ENCODE measurements around the gene FOXP1. TPM values are rescaled to one million over a fixed set of nuclear protein-coding genes. Genes with fewer than 3 reads are reported as not detected.

FOXP1 gene
- total and polyA plus RNA-seq, 2 donors (not counting 1 experiment from before 2014, with no cell fraction given) = 70.3 to 101 TPM

DNA sequence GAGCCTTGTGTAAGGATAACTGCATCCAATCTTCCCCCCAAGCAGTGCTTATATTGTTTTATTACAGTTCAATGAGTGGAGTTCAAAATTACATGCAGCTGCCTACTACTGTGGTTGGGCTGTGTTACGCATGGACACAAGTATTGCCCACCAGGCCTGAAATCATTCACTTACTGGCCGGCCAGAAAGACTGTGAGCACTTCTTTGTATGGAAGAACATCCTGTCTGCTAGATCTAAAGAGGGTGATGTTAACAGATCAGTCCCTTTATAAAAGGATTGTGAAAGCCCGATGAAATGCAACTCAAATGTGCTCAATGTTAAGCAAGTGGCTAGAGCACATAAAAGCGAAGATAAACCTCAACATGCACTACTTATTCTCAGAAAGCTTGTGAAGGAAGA is 132.5 kb downstream of the FOXP1 start:
- Histone ChIP-seq H4K20me1 (ENCODE audit: control insufficient read depth, extremely low read depth, insufficient read depth, low read length) (no peaks in the 10 kb centered on the region), H3K9me3 (ENCODE audit: control insufficient read depth, insufficient read depth, low read depth, low read length) (no peaks in the 10 kb centered on the region), H3K79me2 (ENCODE audit: control insufficient read depth, insufficient read depth, low read length) (no peaks in the 10 kb centered on the region)

DNA sequence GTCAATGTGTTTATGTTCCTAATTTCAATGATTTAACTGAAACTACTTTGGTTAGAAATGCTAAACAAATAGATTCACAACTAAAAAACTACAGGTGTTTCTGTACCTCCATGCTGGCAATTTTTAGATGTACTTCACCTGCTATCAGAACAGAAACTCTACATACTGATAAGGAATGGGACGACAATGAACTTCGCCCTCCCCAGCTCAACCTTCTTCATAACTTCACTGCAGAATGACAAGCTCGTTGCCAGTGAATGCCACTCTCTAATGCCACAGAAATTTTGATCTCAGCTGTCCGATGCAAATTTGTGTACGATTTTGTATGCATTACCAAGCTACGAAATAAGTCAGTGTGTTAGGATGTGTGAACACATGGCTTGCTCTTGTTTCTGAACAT is 133.4 kb downstream of the FOXP1 start:
- Histone ChIP-seq H4K20me1 (ENCODE audit: control insufficient read depth, extremely low read depth, insufficient read depth, low read length) (no peaks in the 10 kb centered on the region), H3K4me1 (ENCODE audit: control insufficient read depth, extremely low read depth, insufficient read depth, low read length) (no peaks in the 10 kb centered on the region)

More for the DNA sequence above, 132.5 kb downstream of the FOXP1 start:
- peak in 1 of 2 donors; percentile 32 for DNase-seq (ENCODE audit: low read depth in 2 of 2)
- Histone ChIP-seq H3K4me1 (ENCODE audit: control insufficient read depth, extremely low read depth, insufficient read depth, low read length) (no peaks in the 10 kb centered on the region), H3K9ac (ENCODE audit: insufficient read depth, low read length) (no peak overlapping the region), H3K4me2 (ENCODE audit: extremely low read depth, insufficient read depth, low read length) (no peak overlapping the region), H3K27ac (ENCODE audit: insufficient read depth, low read length) (no peak overlapping the region), H3K36me3 (ENCODE audit: control insufficient read depth, insufficient read depth, low read length) (no peaks in the 10 kb centered on the region), H3K27me3 (ENCODE audit: control insufficient read depth, insufficient read depth, low read length) (no peaks in the 10 kb centered on the region), H3K4me3 (replicated peaks in 1 of 4; ENCODE audit: control extremely low read depth in 1 of 4, insufficient read depth in 1 of 4, low read depth in 3 of 4, low read length in 4 of 4) (no peak overlapping the region), H2AFZ (ENCODE audit: low read length) (no peak overlapping the region)
- TF ChIP-seq CTCF (conservative IDR thresholded peaks at IDR 0.05 in 1 of 2, IDR thresholded peaks at IDR 0.05 in 1 of 2; ENCODE audit: low read depth in 1 of 2, low read length in 2 of 2) = no peak
- no peak for TF ChIP-seq EZH2 (IDR thresholded peaks at IDR 0.05; ENCODE audit: low read length, missing control alignments)

GRCh38 chr3:71447803-71448202 is 135.7 kb downstream of the FOXP1 start:
- no peaks in the 10 kb centered on the region for H3K79me2 ChIP-seq (ENCODE audit: control insufficient read depth, insufficient read depth, low read length)
- H3K4me2 ChIP-seq (ENCODE audit: extremely low read depth, insufficient read depth, low read length) = no peak overlapping the region
- H4K20me1 ChIP-seq (ENCODE audit: control insufficient read depth, extremely low read depth, insufficient read depth, low read length) = no peaks in the 10 kb centered on the region
- no peaks in the 10 kb centered on the region for H3K36me3 ChIP-seq (ENCODE audit: control insufficient read depth, insufficient read depth, low read length)
- H2AFZ ChIP-seq (ENCODE audit: low read length) = no peak overlapping the region
- H3K9ac ChIP-seq (ENCODE audit: insufficient read depth, low read length) = no peak overlapping the region
- H3K9me3 ChIP-seq (ENCODE audit: control insufficient read depth, insufficient read depth, low read depth, low read length) = no peaks in the 10 kb centered on the region
- peaks cover 7% of the 10 kb centered on the region for H3K4me1 ChIP-seq (ENCODE audit: control insufficient read depth, extremely low read depth, insufficient read depth, low read length)
- no peaks in the 10 kb centered on the region for H3K27me3 ChIP-seq (ENCODE audit: control insufficient read depth, insufficient read depth, low read length)
- peak in 1 of 2 donors; percentile 62 for DNase-seq (ENCODE audit: low read depth in 2 of 2)
- TF ChIP-seq CTCF (conservative IDR thresholded peaks at IDR 0.05 in 1 of 2, IDR thresholded peaks at IDR 0.05 in 1 of 2; ENCODE audit: low read depth in 1 of 2, low read length in 2 of 2) (no peak), EZH2 (IDR thresholded peaks at IDR 0.05; ENCODE audit: low read length, missing control alignments) (no peak)
- no peak overlapping the region for H3K27ac ChIP-seq (ENCODE audit: insufficient read depth, low read length)
- H3K4me3 ChIP-seq (replicated peaks in 1 of 4; ENCODE audit: control extremely low read depth in 1 of 4, insufficient read depth in 1 of 4, low read depth in 3 of 4, low read length in 4 of 4) = no peak overlapping the region

More for the DNA sequence above, 133.4 kb downstream of the FOXP1 start:
- no peak for DNase-seq (ENCODE audit: low read depth in 2 of 2)
- Histone ChIP-seq H3K27me3 (ENCODE audit: control insufficient read depth, insufficient read depth, low read length) (no peaks in the 10 kb centered on the region), H3K27ac (ENCODE audit: insufficient read depth, low read length) (no peak overlapping the region), H3K79me2 (ENCODE audit: control insufficient read depth, insufficient read depth, low read length) (no peaks in the 10 kb centered on the region), H3K4me3 (replicated peaks in 1 of 4; ENCODE audit: control extremely low read depth in 1 of 4, insufficient read depth in 1 of 4, low read depth in 3 of 4, low read length in 4 of 4) (no peak overlapping the region), H3K9ac (ENCODE audit: insufficient read depth, low read length) (no peak overlapping the region), H3K36me3 (ENCODE audit: control insufficient read depth, insufficient read depth, low read length) (no peaks in the 10 kb centered on the region), H2AFZ (ENCODE audit: low read length) (no peak overlapping the region), H3K9me3 (ENCODE audit: control insufficient read depth, insufficient read depth, low read depth, low read length) (no peaks in the 10 kb centered on the region), H3K4me2 (ENCODE audit: extremely low read depth, insufficient read depth, low read length) (no peak overlapping the region)
- no peak for TF ChIP-seq EZH2 (IDR thresholded peaks at IDR 0.05; ENCODE audit: low read length, missing control alignments)
- TF ChIP-seq CTCF (conservative IDR thresholded peaks at IDR 0.05 in 1 of 2, IDR thresholded peaks at IDR 0.05 in 1 of 2; ENCODE audit: low read depth in 1 of 2, low read length in 2 of 2) = no peak

All from fibroblast of lung (primary cell).